Stromal cell of bone marrow (primary cell): ENCODE measurements around the gene CACNA1D.

Source experiments
- DNase-seq: peaks from one replicate; pipeline ENCODE4 v3.0.0-alpha.2; 2012; ENCODE audit warnings: low read depth

The CACNA1D gene

GRCh38 chr3:53824795-53825194, 330.4 kb downstream of the CACNA1D start:
- no peak for DNase-seq

- no peak for DNase-seq
Observed at GRCh38 chr3:53826048-53826447, 331.6 kb downstream of the CACNA1D start.

- no peak for DNase-seq
Observed at GRCh38 chr3:53828581-53828980, 334.2 kb downstream of the CACNA1D start.

GRCh38 chr3:53829605-53830004, 335.2 kb downstream of the CACNA1D start:
- no peak for DNase-seq

- no peak for DNase-seq
Observed at GRCh38 chr3:53830944-53831343, 336.5 kb downstream of the CACNA1D start.

GRCh38 chr3:53833053-53833645, 338.7 kb downstream of the CACNA1D start:
- no peak for DNase-seq

GRCh38 chr3:53833700-53834099, 339.3 kb downstream of the CACNA1D start:
- no peak for DNase-seq

- DNase-seq: no peak
Observed at GRCh38 chr3:53834429-53835095, 340.2 kb downstream of the CACNA1D start.

GRCh38 chr3:53835257-53835656, 340.8 kb downstream of the CACNA1D start:
- no peak for DNase-seq

- DNase-seq: no peak
Observed at GRCh38 chr3:53836084-53836872, 341.9 kb downstream of the CACNA1D start.

GRCh38 chr3:53837331-53837730, 342.9 kb downstream of the CACNA1D start:
- DNase-seq: no peak

- no peak for DNase-seq
Observed at GRCh38 chr3:53841296-53841695, 346.9 kb downstream of the CACNA1D start.

- DNase-seq: no peak
Observed at GRCh38 chr3:53842436-53843194, 348.2 kb downstream of the CACNA1D start.

GRCh38 chr3:53843195-53844177, 349.1 kb downstream of the CACNA1D start:
- DNase-seq: no peak

- DNase-seq: no peak
Observed at GRCh38 chr3:53844262-53845102, 350.1 kb downstream of the CACNA1D start.

- DNase-seq: peak; percentile 22
Observed at GRCh38 chr3:53845103-53845880, 350.9 kb downstream of the CACNA1D start.

- DNase-seq: no peak
Observed at GRCh38 chr3:53845881-53846133, 351.4 kb downstream of the CACNA1D start.

- DNase-seq: peak; percentile 1
Observed at GRCh38 chr3:53846134-53846850, 351.9 kb downstream of the CACNA1D start, which contains the start of the genes CHDH and IL17RB. TSS of gene CHDH (minus strand) at chr3:53846419. CDS start at chr3:53824008, 22,411 bp downstream. TSS of gene IL17RB (plus strand) at chr3:53846568. CDS start at chr3:53846589, 21 bp downstream.

- DNase-seq: no peak
Observed at GRCh38 chr3:53846851-53847155, 352.4 kb downstream of the CACNA1D start.
